ENCODE measurements around the gene TPK1.
"Not testable (repeated sequence)": the region's sequence is repeated elsewhere in the genome, so short reads cannot be mapped to it uniquely, and the experiment has no call there.

TPK1 gene

GRCh38 chr7:144629598-144629997 lies 206.3 kb downstream of the TPK1 start:
- no peaks in the 10 kb centered on the region for H3K27me3 Mint-ChIP-seq
- ATAC-seq (replicated peaks; ENCODE audit: extremely low read depth, poor library complexity, severe bottlenecking) = no peak
- H3K27ac Mint-ChIP-seq (ENCODE audit: low read depth) = no peak overlapping the region
- no peak for DNase-seq (ENCODE audit: low spot score in 2 of 2)
- no peak overlapping the region for H3K4me3 Mint-ChIP-seq
- H3K36me3 Mint-ChIP-seq (ENCODE audit: insufficient read depth) = peaks cover 3% of the 10 kb centered on the region
- no peaks in the 10 kb centered on the region for H3K9me3 Mint-ChIP-seq
- no peaks in the 10 kb centered on the region for H3K4me1 Mint-ChIP-seq

- Mint-ChIP-seq H3K4me3 (no peak overlapping the region), H3K36me3 (ENCODE audit: insufficient read depth) (peaks cover 3% of the 10 kb centered on the region), H3K4me1 (no peaks in the 10 kb centered on the region), H3K9me3 (no peaks in the 10 kb centered on the region), H3K27me3 (no peaks in the 10 kb centered on the region), H3K27ac (ENCODE audit: low read depth) (no peak overlapping the region)
- ATAC-seq (replicated peaks; ENCODE audit: extremely low read depth, poor library complexity, severe bottlenecking) (no peak), DNase-seq (ENCODE audit: low spot score in 2 of 2) (no peak)
Measured at GRCh38 chr7:144629011-144629410, 206.8 kb downstream of the TPK1 start.

GRCh38 chr7:144628176-144628575 lies 207.7 kb downstream of the TPK1 start:
- Mint-ChIP-seq H3K27ac (ENCODE audit: low read depth) (no peak overlapping the region), H3K9me3 (no peaks in the 10 kb centered on the region)
- DNase-seq (ENCODE audit: low spot score in 2 of 2) = no peak

GRCh38 chr7:144622745-144623144 lies 213.1 kb downstream of the TPK1 start:
- H3K27ac Mint-ChIP-seq (ENCODE audit: low read depth) = no peak overlapping the region
- H3K9me3 Mint-ChIP-seq = no peaks in the 10 kb centered on the region
- DNase-seq (ENCODE audit: low spot score in 2 of 2) (no peak), ATAC-seq (replicated peaks; ENCODE audit: extremely low read depth, poor library complexity, severe bottlenecking) (no peak)
- no peaks in the 10 kb centered on the region for H3K4me1 Mint-ChIP-seq
- H3K27me3 Mint-ChIP-seq = no peaks in the 10 kb centered on the region
- no peak overlapping the region for H3K4me3 Mint-ChIP-seq
- peaks cover 5% of the 10 kb centered on the region for H3K36me3 Mint-ChIP-seq (ENCODE audit: insufficient read depth)

More at GRCh38 chr7:144628176-144628575, 207.7 kb downstream of the TPK1 start:
- Mint-ChIP-seq H3K4me3 (no peak overlapping the region), H3K36me3 (ENCODE audit: insufficient read depth) (peaks cover 3% of the 10 kb centered on the region), H3K4me1 (no peaks in the 10 kb centered on the region), H3K27me3 (no peaks in the 10 kb centered on the region)
- no peak for ATAC-seq (replicated peaks; ENCODE audit: extremely low read depth, poor library complexity, severe bottlenecking)

- no peaks in the 10 kb centered on the region for H3K27me3 Mint-ChIP-seq
- no peaks in the 10 kb centered on the region for H3K9me3 Mint-ChIP-seq
- no peak overlapping the region for H3K4me3 Mint-ChIP-seq
- ATAC-seq (replicated peaks; ENCODE audit: extremely low read depth, poor library complexity, severe bottlenecking) = no peak
- no peaks in the 10 kb centered on the region for H3K4me1 Mint-ChIP-seq
- DNase-seq (ENCODE audit: low spot score in 2 of 2) = no peak
- H3K36me3 Mint-ChIP-seq (ENCODE audit: insufficient read depth) = peaks cover 4% of the 10 kb centered on the region
- no peak overlapping the region for H3K27ac Mint-ChIP-seq (ENCODE audit: low read depth)
Measured at GRCh38 chr7:144606261-144606660, 229.6 kb downstream of the TPK1 start.

- Mint-ChIP-seq H3K4me3 (no peak overlapping the region), H3K36me3 (ENCODE audit: insufficient read depth) (peaks cover 3% of the 10 kb centered on the region), H3K9me3 (peaks cover 26% of the 10 kb centered on the region), H3K27me3 (no peaks in the 10 kb centered on the region), H3K27ac (ENCODE audit: low read depth) (no peak overlapping the region), H3K4me1 (no peaks in the 10 kb centered on the region)
- no peak for ATAC-seq (replicated peaks; ENCODE audit: extremely low read depth, poor library complexity, severe bottlenecking)
- DNase-seq (ENCODE audit: low spot score in 2 of 2) = no peak
Measured at GRCh38 chr7:144596953-144597352, 238.9 kb downstream of the TPK1 start.

- H3K4me1 Mint-ChIP-seq = no peaks in the 10 kb centered on the region
- peaks cover 26% of the 10 kb centered on the region for H3K9me3 Mint-ChIP-seq
- ATAC-seq (replicated peaks; ENCODE audit: extremely low read depth, poor library complexity, severe bottlenecking) (no peak), DNase-seq (ENCODE audit: low spot score in 2 of 2) (no peak)
- H3K36me3 Mint-ChIP-seq (ENCODE audit: insufficient read depth) = peaks cover 2% of the 10 kb centered on the region
- H3K4me3 Mint-ChIP-seq = no peak overlapping the region
- no peaks in the 10 kb centered on the region for H3K27me3 Mint-ChIP-seq
- no peak overlapping the region for H3K27ac Mint-ChIP-seq (ENCODE audit: low read depth)
Measured at GRCh38 chr7:144594580-144594979, 241.3 kb downstream of the TPK1 start.

- Mint-ChIP-seq H3K4me3 (no peak overlapping the region), H3K4me1 (no peaks in the 10 kb centered on the region), H3K36me3 (ENCODE audit: insufficient read depth) (peaks cover 3% of the 10 kb centered on the region), H3K27ac (ENCODE audit: low read depth) (no peak overlapping the region), H3K27me3 (no peaks in the 10 kb centered on the region), H3K9me3 (no peaks in the 10 kb centered on the region)
- ATAC-seq (replicated peaks; ENCODE audit: extremely low read depth, poor library complexity, severe bottlenecking) = no peak
- no peak for DNase-seq (ENCODE audit: low spot score in 2 of 2)
Measured at GRCh38 chr7:144588559-144589051, 247.2 kb downstream of the TPK1 start.

GRCh38 chr7:144587701-144588100 lies 248.2 kb downstream of the TPK1 start:
- ATAC-seq (replicated peaks; ENCODE audit: extremely low read depth, poor library complexity, severe bottlenecking) (no peak), DNase-seq (ENCODE audit: low spot score in 2 of 2) (no peak)
- no peaks in the 10 kb centered on the region for H3K9me3 Mint-ChIP-seq
- no peaks in the 10 kb centered on the region for H3K4me1 Mint-ChIP-seq
- H3K27ac Mint-ChIP-seq (ENCODE audit: low read depth) = no peak overlapping the region
- H3K36me3 Mint-ChIP-seq (ENCODE audit: insufficient read depth) = peaks cover 3% of the 10 kb centered on the region
- no peak overlapping the region for H3K4me3 Mint-ChIP-seq
- H3K27me3 Mint-ChIP-seq = no peaks in the 10 kb centered on the region

GRCh38 chr7:144584726-144585125 lies 251.1 kb downstream of the TPK1 start:
- Mint-ChIP-seq H3K4me3 (no peak overlapping the region), H3K27ac (ENCODE audit: low read depth) (no peak overlapping the region), H3K9me3 (no peaks in the 10 kb centered on the region), H3K36me3 (ENCODE audit: insufficient read depth) (peaks cover 2% of the 10 kb centered on the region), H3K4me1 (no peaks in the 10 kb centered on the region), H3K27me3 (no peaks in the 10 kb centered on the region)
- ATAC-seq (replicated peaks; ENCODE audit: extremely low read depth, poor library complexity, severe bottlenecking) (no peak), DNase-seq (ENCODE audit: low spot score in 2 of 2) (no peak)

GRCh38 chr7:144579687-144580086 lies 256.2 kb downstream of the TPK1 start:
- no peak for ATAC-seq (replicated peaks; ENCODE audit: extremely low read depth, poor library complexity, severe bottlenecking)
- H3K27ac Mint-ChIP-seq (ENCODE audit: low read depth) = no peak overlapping the region
- peaks cover 1% of the 10 kb centered on the region for H3K36me3 Mint-ChIP-seq (ENCODE audit: insufficient read depth)
- H3K9me3 Mint-ChIP-seq = peaks cover 2% of the 10 kb centered on the region
- no peaks in the 10 kb centered on the region for H3K27me3 Mint-ChIP-seq
- H3K4me1 Mint-ChIP-seq = no peaks in the 10 kb centered on the region
- H3K4me3 Mint-ChIP-seq = no peak overlapping the region
- DNase-seq (ENCODE audit: low spot score in 2 of 2) = no peak

GRCh38 chr7:144575456-144575855 lies 260.4 kb downstream of the TPK1 start:
- Mint-ChIP-seq H3K4me1 (no peaks in the 10 kb centered on the region), H3K27me3 (no peaks in the 10 kb centered on the region), H3K36me3 (ENCODE audit: insufficient read depth) (peaks cover 1% of the 10 kb centered on the region), H3K27ac (ENCODE audit: low read depth) (no peak overlapping the region), H3K9me3 (peaks cover 4% of the 10 kb centered on the region), H3K4me3 (no peak overlapping the region)
- DNase-seq (ENCODE audit: low spot score in 2 of 2) (no peak), ATAC-seq (replicated peaks; ENCODE audit: extremely low read depth, poor library complexity, severe bottlenecking) (no peak)

- not testable (repeated sequence) for H3K36me3 Mint-ChIP-seq (ENCODE audit: insufficient read depth); H3K27ac Mint-ChIP-seq (ENCODE audit: low read depth); H3K4me3 Mint-ChIP-seq; DNase-seq (ENCODE audit: low spot score in 2 of 2); H3K9me3 Mint-ChIP-seq; H3K27me3 Mint-ChIP-seq; H3K4me1 Mint-ChIP-seq; ATAC-seq (replicated peaks; ENCODE audit: extremely low read depth, poor library complexity, severe bottlenecking)
Measured at GRCh38 chr7:144574753-144575152, 261.1 kb downstream of the TPK1 start.

- H3K4me3 Mint-ChIP-seq = no peak overlapping the region
- no peak for DNase-seq (ENCODE audit: low spot score in 2 of 2)
- H3K27me3 Mint-ChIP-seq = no peaks in the 10 kb centered on the region
- H3K36me3 Mint-ChIP-seq (ENCODE audit: insufficient read depth) = peaks cover 2% of the 10 kb centered on the region
- H3K4me1 Mint-ChIP-seq = no peaks in the 10 kb centered on the region
- no peak for ATAC-seq (replicated peaks; ENCODE audit: extremely low read depth, poor library complexity, severe bottlenecking)
- peaks cover 6% of the 10 kb centered on the region for H3K9me3 Mint-ChIP-seq
- H3K27ac Mint-ChIP-seq (ENCODE audit: low read depth) = no peak overlapping the region
Measured at GRCh38 chr7:144568233-144568632, 267.6 kb downstream of the TPK1 start.

Data from central memory CD8-positive, alpha-beta T cell (primary cell).